Colonic mucosa (tissue), 4 donors: Measurements from ENCODE around the gene APOL1. TPM values are rescaled to one million over a fixed set of nuclear protein-coding genes. Genes with fewer than 3 reads are reported as not detected.

ENCODE experiments used
- DNase-seq: peaks from one replicate; pipeline ENCODE4 v3.0.0-alpha.2; 2020
- H3K27ac ChIP-seq: fragments of 200-600 bp; one replicate; pipeline ENCODE4 v1.8.0; 2021
- H3K27me3 ChIP-seq: fragments of 200-600 bp; one replicate; pipeline ENCODE4 v1.8.0; 2021
- H3K36me3 ChIP-seq: fragments of 200-600 bp; one replicate; pipeline ENCODE4 v1.8.0; 2021
- H3K4me1 ChIP-seq: fragments of 200-600 bp; one replicate; pipeline ENCODE4 v1.8.0; 2021; ENCODE audit warnings: mild to moderate bottlenecking
- H3K4me3 ChIP-seq: fragments of 200-600 bp; one replicate; pipeline ENCODE4 v1.8.0; 2021
- H3K9ac ChIP-seq, 2 donors: one replicate each; pipeline ENCODE4 v1.7.0; 2013; ENCODE audit warnings: control low read depth in 2 of 2, low read depth in 2 of 2, low read length in 2 of 2
- H3K9me3 ChIP-seq: fragments of 200-600 bp; one replicate; pipeline ENCODE4 v1.8.0; 2021
- CTCF ChIP-seq: fragments of 200-600 bp; IDR thresholded peaks from one replicate; pipeline ENCODE4 v1.8.0; 2022; ENCODE audit warnings: antibody characterized with exemption, mild to moderate bottlenecking
- intact Hi-C: fragments of 100-400 bp; cut with DNase I; formaldehyde crosslinking; loops from one replicate; pipeline ENCODE4 v1.14.1; 2022
- total RNA-seq, 2 donors: library from RNA; stranded (reverse); fragmentation: NEBNext Ultra II Directional in 1 of 2; extraction: Animal tissue kit (Norgen Biotek cat#: 25700) in 1 of 2; gene quantifications; one replicate each; pipeline ENCODE4 v1.2.1, GENCODE V29; 2021
- donor health status: healthy.
- donor health status: DM: no; HTN: no; CAD: no.
- donor health status: DM: no; HTN: no; CAD: no.

Gene APOL1
- total RNA-seq, 2 donors from 2014 or later, result 14.7 to 34.6 TPM

DNA sequence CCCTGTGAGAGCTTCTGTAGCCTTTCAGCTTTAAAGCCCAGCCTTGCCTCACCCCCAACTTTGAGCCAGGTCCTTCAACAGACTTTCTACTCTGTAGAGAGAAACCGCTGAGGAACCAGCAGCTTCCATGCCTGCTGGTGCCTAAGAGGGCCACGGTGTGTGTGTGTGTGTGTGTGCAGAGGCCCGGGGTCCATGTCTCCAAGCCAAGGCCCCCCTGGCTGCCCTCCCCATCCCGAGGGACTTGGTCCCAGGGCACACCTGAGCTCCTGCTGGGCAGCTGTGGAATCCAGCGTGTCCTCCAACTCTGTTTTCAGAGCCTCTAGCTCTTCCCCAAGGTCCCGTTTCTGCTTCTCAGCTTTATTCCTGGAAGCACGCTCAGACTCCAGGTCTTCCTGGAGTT, 42.3 kb downstream of the APOL1 start:
- no peak for TF ChIP-seq CTCF
- Histone ChIP-seq H3K36me3 (peaks cover 81% of the 10 kb centered on the region), H3K27me3 (no peaks in the 10 kb centered on the region), H3K27ac (no peak overlapping the region), H3K4me3 (no peak overlapping the region), H3K9me3 (no peaks in the 10 kb centered on the region), H3K4me1 (no peaks in the 10 kb centered on the region), H3K9ac (no peak overlapping the region)
- intact Hi-C loops, result no loop called here
- no peak for DNase-seq

DNA sequence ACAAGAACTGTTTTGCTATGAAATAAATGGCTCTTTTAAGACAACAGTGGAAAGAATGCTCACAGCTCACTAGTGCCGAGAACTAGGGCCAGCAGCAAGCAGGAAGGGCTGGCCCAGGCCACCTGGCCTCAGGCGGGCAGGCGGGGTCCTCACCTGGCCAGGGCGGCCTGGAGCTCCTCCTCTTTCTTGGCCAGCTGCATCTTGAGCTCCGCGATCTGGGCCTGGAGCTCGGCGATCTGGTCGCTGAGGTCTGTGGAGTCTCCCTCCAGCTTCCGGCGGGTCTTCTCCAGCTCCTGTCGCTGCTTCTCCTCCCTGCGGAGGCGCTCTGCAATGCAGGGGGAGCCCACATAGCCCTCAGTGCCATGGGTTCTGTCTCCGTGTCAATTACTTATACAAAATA, 43.8 kb downstream of the APOL1 start:
- Histone ChIP-seq H3K36me3 (peaks cover 94% of the 10 kb centered on the region), H3K9me3 (no peaks in the 10 kb centered on the region), H3K27me3 (no peaks in the 10 kb centered on the region), H3K27ac (no peak overlapping the region), H3K9ac (no peak overlapping the region), H3K4me3 (no peak overlapping the region), H3K4me1 (no peaks in the 10 kb centered on the region)
- intact Hi-C loops, result no loop called here
- TF ChIP-seq CTCF, result no peak
- DNase-seq, result no peak

DNA sequence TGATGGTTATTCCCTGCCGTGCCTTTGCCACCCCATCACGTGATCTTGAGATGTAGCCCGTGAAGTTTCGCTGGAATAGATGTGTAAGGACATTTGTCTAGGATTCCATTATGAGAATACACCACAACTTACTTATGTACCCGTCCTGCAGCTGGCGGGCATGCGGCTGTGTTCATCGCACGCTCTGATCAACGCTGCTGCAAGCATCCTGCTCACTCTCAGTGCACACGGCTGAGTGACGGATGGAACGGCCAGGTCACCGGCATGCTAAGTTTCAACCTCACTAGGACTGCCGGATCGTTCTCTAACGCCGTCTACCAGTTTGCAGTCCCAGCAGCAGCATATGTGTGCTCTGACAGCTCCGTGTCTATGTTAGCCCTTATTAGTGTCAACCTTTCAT, 44.6 kb downstream of the APOL1 start:
- Histone ChIP-seq H3K9ac (no peak overlapping the region), H3K4me1 (no peaks in the 10 kb centered on the region), H3K4me3 (no peak overlapping the region), H3K36me3 (peaks cover 90% of the 10 kb centered on the region), H3K27me3 (no peaks in the 10 kb centered on the region), H3K9me3 (no peaks in the 10 kb centered on the region), H3K27ac (no peak overlapping the region)
- no peak for TF ChIP-seq CTCF
- intact Hi-C loops, result no loop called here
- DNase-seq, result no peak

DNA sequence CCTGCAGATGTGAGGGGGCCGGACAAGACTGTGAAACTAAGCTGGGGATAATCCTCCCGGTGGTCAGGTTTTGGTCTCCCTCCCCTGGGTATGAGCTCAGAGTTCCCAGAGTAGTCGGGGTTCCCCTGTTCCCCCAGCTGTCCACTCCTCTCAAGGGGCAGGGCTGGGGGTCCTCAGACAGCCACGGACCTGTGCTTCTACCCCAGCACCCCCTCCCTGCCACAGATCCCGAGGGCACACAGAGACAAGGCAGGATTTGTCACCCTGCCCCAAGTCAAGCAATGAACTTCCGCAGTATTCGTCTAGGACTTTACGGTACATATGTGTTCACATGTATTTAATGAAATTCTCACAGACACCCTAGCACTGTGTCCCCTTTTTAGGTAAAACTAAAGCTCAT, 45.2 kb downstream of the APOL1 start:
- Histone ChIP-seq H3K9ac (no peak overlapping the region), H3K36me3 (peaks cover 92% of the 10 kb centered on the region), H3K27me3 (no peaks in the 10 kb centered on the region), H3K4me3 (no peak overlapping the region), H3K9me3 (no peaks in the 10 kb centered on the region), H3K27ac (no peak overlapping the region), H3K4me1 (no peaks in the 10 kb centered on the region)
- intact Hi-C loops, result no loop called here
- no peak for DNase-seq
- no peak for TF ChIP-seq CTCF

DNA sequence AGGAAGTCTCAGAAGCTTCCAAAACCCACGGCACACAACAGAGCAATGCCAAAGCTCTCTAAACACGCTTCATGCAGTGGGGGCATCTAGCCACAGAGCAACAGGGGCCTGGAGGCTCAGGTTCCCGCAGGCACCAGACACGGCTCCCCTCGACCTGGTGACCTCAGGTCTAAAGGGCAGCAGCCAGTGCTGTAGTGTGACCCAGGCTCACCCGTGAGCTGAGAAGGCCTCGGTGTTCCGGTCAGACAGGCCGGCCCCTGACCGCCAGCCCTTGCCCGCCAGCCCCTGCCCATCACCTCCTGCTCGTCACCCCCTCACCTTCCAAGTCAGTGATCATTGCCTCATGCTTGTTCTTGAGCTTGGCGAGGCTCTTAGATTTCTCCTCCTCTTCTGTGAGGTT, 45.7 kb downstream of the APOL1 start:
- no peak overlapping the region for H3K9ac ChIP-seq
- peaks cover 89% of the 10 kb centered on the region for H3K36me3 ChIP-seq
- no peaks in the 10 kb centered on the region for H3K4me1 ChIP-seq
- TF ChIP-seq CTCF, result no peak
- no peak for DNase-seq
- H3K9me3 ChIP-seq, result no peaks in the 10 kb centered on the region
- H3K4me3 ChIP-seq, result no peak overlapping the region
- intact Hi-C loops, result no loop called here
- no peak overlapping the region for H3K27ac ChIP-seq
- H3K27me3 ChIP-seq, result no peaks in the 10 kb centered on the region

GRCh38 chr22:36299295-36299694, 46.4 kb downstream of the APOL1 start:
- no peak overlapping the region for H3K27ac ChIP-seq
- TF ChIP-seq CTCF, result no peak
- no peaks in the 10 kb centered on the region for H3K27me3 ChIP-seq
- no peak overlapping the region for H3K9ac ChIP-seq
- no peak overlapping the region for H3K4me3 ChIP-seq
- no peaks in the 10 kb centered on the region for H3K4me1 ChIP-seq
- H3K36me3 ChIP-seq, result peaks cover 89% of the 10 kb centered on the region
- no peak for DNase-seq
- H3K9me3 ChIP-seq, result no peaks in the 10 kb centered on the region
- intact Hi-C loops, result no loop called here
